Right renal pelvis (tissue), 4 donors: ENCODE measurements around the gene PRKCZ. TPM values are rescaled to one million over a fixed set of nuclear protein-coding genes. Genes with fewer than 3 reads are reported as not detected.
"Not testable (repeated sequence)": the region's sequence is repeated elsewhere in the genome, so short reads cannot be mapped to it uniquely, and the experiment has no call there.

ENCODE experiments used
- DNase-seq, 4 donors: peaks; one replicate each; pipeline ENCODE4 v3.0.0-alpha.2; 2013; ENCODE audit warnings: low read depth in 4 of 4, low spot score in 3 of 4, missing footprints in 1 of 4
- polyA plus RNA-seq, 4 donors: library from polyadenylated mRNA; unstranded; fragments of 120-200 nt; gene quantifications; one replicate each; pipeline ENCODE4 v1.2.1, GENCODE V29; 2013; ENCODE audit not compliant: insufficient read length in 4 of 4

The PRKCZ gene
- polyA plus RNA-seq, 4 donors: 32.8 to 37.0 (median 34.0) TPM

GRCh38 chr1:2147869-2148268 lies 97.7 kb downstream of the PRKCZ start:
- DNase-seq: not testable (repeated sequence)

GRCh38 chr1:2148691-2149090 lies 98.5 kb downstream of the PRKCZ start:
- DNase-seq: no peak

GRCh38 chr1:2150801-2151200 lies 100.6 kb downstream of the PRKCZ start:
- no peak for DNase-seq

GRCh38 chr1:2151252-2151651 lies 101.0 kb downstream of the PRKCZ start:
- no peak for DNase-seq

GRCh38 chr1:2151911-2152310 lies 101.7 kb downstream of the PRKCZ start:
- DNase-seq: no peak

GRCh38 chr1:2152954-2153353 lies 102.7 kb downstream of the PRKCZ start:
- DNase-seq: no peak

- no peak for DNase-seq
Measured at GRCh38 chr1:2154022-2154421, 103.8 kb downstream of the PRKCZ start.

GRCh38 chr1:2155147-2155598 lies 105.0 kb downstream of the PRKCZ start:
- no peak for DNase-seq

GRCh38 chr1:2155788-2156187 lies 105.6 kb downstream of the PRKCZ start:
- no peak for DNase-seq

- DNase-seq: no peak
Measured at GRCh38 chr1:2156866-2157265, 106.7 kb downstream of the PRKCZ start.

- DNase-seq: no peak
Measured at GRCh38 chr1:2157856-2158255, 107.6 kb downstream of the PRKCZ start.

GRCh38 chr1:2158272-2158671 lies 108.1 kb downstream of the PRKCZ start:
- DNase-seq: no peak

- DNase-seq: no peak
Measured at GRCh38 chr1:2159124-2159523, 108.9 kb downstream of the PRKCZ start.

GRCh38 chr1:2160451-2161300 lies 110.5 kb downstream of the PRKCZ start:
- no peak for DNase-seq

- DNase-seq: no peak
Measured at GRCh38 chr1:2163205-2163604, 113.0 kb downstream of the PRKCZ start.

GRCh38 chr1:2165646-2166045 lies 115.4 kb downstream of the PRKCZ start:
- no peak for DNase-seq

GRCh38 chr1:2166254-2166653 lies 116.0 kb downstream of the PRKCZ start:
- no peak for DNase-seq

- DNase-seq: no peak
Measured at GRCh38 chr1:2166695-2167094, 116.5 kb downstream of the PRKCZ start.

- DNase-seq: no peak
Measured at GRCh38 chr1:2168090-2168489, 117.9 kb downstream of the PRKCZ start.

- no peak for DNase-seq
Measured at GRCh38 chr1:2168535-2168934, 118.3 kb downstream of the PRKCZ start.

- no peak for DNase-seq
Measured at GRCh38 chr1:2169200-2169836, 119.1 kb downstream of the PRKCZ start.

- no peak for DNase-seq
Measured at GRCh38 chr1:2170211-2170610, 120.0 kb downstream of the PRKCZ start.
